LNCaP clone FGC (cell line): ENCODE results near the gene PLLP.

Experiments
- DNase-seq: peaks from one replicate; pipeline ENCODE4 v3.0.0-alpha.2; 2011; ENCODE audit warnings: low read depth
- H3K4me3 ChIP-seq: 2 replicates; pipeline ENCODE4 v1.5.1; 2011; ENCODE audit warnings: mild to moderate bottlenecking, low read depth, low read length, control low read depth
- CTCF ChIP-seq: IDR thresholded peaks from 2 replicates; pipeline ENCODE4 v1.5.1; 2012; ENCODE audit warnings: mild to moderate bottlenecking; ENCODE audit not compliant: control insufficient read depth, insufficient read depth; ENCODE audit errors: extremely low read depth

Gene PLLP

DNA sequence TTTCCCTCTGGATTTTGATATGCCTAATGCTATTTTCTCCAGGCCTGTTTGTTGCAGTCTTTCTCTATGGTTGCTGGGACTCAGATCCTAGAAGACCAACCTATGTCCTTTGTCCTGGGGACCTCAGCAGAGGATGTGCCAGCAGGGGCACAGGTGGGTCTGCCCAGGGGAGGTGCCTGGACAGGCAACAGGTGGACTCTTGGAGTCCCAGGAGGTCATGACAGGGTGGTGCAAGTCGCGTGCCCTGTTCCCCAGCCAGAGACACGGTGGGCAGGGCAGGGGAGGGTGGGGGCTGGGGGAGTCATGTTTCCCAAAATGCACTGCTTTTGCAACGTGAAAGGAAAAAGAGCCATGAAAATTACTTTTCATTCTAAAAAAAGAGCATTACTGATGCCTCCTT is 26.3 kb upstream of the PLLP start:
- TF ChIP-seq CTCF, result no peak
- no peak overlapping the region for H3K4me3 ChIP-seq

DNA sequence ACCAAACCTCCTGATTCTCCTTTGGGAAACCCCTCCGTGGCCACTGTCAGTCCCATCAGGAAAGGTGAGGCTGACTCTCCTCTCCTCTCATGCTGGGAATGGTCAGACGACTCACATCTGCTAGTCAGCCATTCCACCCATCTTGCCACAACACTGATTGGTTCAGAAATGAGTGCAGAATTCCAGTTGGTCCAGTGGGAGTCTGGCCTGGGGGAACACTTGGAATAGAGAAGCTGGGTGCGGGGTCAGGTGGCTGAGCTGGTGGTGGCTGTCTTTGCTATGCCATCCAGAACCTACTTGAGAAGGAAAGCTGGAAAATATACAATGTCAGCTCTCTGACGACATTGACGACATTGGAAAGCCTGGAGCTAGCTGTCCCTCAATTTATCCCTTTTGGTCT is 23.6 kb upstream of the PLLP start:
- TF ChIP-seq CTCF, result no peak
- no peak for DNase-seq
- H3K4me3 ChIP-seq, result no peak overlapping the region

More for the DNA sequence above, 26.3 kb upstream of the PLLP start:
- no peak for DNase-seq

DNA sequence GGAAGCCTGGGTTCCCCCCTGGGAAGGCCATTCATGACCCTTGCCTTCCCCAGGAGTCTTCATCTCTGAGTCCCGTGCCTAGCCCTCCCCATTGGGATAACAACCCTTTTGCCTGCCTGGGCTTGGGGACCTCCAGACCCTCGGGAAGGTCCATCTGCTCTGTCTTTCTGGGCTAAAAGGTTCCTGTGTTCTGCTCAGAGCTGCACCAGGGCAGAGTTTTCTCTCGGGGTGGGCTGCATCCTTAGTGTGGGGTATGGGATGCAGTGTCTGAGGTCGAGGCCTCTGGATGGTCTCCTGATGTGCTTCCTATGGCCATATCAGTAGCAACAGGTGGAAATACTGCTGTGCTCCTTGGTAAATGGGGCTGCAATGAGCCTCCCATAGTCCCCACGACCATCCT is 22.9 kb upstream of the PLLP start:
- no peak for DNase-seq
- TF ChIP-seq CTCF, result no peak
- H3K4me3 ChIP-seq, result no peak overlapping the region

DNA sequence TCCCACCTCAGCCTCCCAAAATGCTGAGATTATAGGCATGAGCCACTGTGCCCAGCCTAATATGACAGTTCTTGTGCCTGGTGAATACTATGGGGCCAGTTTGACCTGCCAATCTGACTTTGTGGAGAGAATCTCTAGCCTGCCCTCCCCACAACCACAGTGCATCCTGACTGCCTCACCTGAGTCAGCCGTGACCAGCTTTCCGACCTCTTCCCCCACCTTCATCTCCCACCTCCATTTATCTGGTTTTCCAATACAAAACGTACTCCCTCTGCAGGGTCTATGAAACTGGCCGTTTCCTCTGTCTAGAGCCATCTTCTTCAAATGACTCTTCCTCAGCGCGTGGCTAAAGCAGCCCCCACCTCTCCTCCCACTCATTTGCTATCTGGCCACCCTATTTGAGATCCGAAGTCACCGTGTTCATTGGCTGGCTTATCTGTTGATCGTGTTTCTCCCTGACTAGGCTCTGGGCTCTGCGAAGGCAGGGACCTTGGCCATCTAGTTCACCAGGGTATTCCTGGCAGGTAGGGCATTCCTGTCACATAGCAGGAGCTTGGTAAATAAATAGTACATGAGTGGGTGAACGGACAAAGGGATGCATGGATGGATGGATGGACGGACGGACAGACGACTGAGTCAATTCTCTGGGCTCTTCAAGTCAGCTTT is 22.3 kb upstream of the PLLP start:
- no peak for TF ChIP-seq CTCF

DNA sequence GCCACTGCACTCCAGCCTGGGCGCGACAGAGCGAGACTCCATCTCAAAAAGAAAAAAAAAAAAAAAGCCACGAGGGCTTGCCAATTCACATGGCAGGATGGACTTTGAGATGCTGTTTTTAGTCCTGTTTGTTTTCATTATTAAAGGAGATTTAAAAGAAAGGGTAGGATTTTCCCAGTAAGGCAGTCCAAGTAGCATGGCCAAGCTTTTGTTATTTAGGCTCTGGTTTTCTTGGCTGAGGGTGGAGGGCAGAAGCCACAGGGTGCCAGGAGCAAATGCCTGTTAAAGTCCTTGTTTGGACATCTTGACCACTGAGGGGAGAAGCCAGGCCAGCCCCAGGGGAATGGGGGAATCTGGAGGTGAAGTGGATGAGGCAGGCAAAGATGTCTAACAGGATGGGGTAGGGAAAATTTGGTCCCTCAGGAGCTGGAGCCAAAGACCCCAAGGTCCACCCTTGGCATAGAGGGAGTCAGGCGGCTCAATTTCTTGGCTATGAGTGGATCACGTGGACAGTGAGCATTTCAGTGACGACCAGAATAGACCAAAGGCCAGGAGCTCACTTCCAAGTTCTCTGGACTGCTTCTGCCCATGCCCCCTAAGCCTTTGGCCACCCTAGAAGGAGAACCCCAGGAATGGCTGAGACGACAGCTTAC is 20.8 kb upstream of the PLLP start:
- no peak for DNase-seq
- TF ChIP-seq CTCF, result no peak
- no peak overlapping the region for H3K4me3 ChIP-seq

More for the DNA sequence above, 22.3 kb upstream of the PLLP start:
- DNase-seq, result no peak
- H3K4me3 ChIP-seq, result no peak overlapping the region

GRCh38 chr16:57304169-57305061 is 19.9 kb upstream of the PLLP start:
- TF ChIP-seq CTCF, result no peak
- no peak for DNase-seq
- H3K4me3 ChIP-seq, result no peak overlapping the region

DNA sequence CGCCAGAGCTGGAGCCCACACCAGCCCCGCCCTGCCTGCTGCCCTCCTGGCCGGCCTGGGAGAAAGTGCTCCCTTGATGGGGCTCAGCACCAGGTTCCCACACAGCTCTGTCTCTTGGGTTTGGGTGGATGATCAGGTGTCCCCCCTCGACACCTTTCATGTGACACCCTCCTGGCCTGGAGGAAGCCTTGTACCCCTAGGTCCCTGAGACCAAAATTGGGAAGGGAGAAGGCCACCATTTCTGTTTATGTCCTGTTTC is 19.4 kb upstream of the PLLP start:
- no peak for DNase-seq
- no peak overlapping the region for H3K4me3 ChIP-seq
- TF ChIP-seq CTCF, result no peak
